ENCODE data around the gene MRPL36. TPM values are rescaled to one million over a fixed set of nuclear protein-coding genes. Genes with fewer than 3 reads are reported as not detected.

Gene MRPL36
- total RNA-seq, 3 donors from 2014 or later: 33.5 to 46.2 (median 41.6) TPM

DNA sequence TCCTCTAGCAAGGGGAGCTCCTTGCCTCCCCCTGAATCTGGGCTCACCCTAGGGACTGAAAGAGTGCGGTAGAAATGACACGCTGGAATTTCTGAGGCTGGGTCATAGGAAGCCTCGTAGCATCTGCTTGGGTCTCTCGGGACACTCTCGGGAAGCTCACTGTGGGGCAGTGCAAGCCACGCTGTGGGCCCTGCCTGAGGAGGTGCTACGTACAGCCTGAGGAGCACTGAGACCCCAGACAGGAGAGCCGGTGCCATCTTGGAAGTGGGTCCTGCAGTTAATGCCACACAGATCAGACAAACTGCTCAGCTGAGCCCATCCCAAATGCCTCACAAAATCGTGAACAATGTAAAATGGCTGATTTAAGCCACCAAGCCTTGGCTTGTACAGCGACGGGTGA lies 1.8 kb downstream of the MRPL36 start:
- no peaks in the 10 kb centered on the region for H3K27me3 ChIP-seq
- TF ChIP-seq POLR2A (IDR thresholded peaks at IDR 0.05): no peak
- TF ChIP-seq, protein P1, sequence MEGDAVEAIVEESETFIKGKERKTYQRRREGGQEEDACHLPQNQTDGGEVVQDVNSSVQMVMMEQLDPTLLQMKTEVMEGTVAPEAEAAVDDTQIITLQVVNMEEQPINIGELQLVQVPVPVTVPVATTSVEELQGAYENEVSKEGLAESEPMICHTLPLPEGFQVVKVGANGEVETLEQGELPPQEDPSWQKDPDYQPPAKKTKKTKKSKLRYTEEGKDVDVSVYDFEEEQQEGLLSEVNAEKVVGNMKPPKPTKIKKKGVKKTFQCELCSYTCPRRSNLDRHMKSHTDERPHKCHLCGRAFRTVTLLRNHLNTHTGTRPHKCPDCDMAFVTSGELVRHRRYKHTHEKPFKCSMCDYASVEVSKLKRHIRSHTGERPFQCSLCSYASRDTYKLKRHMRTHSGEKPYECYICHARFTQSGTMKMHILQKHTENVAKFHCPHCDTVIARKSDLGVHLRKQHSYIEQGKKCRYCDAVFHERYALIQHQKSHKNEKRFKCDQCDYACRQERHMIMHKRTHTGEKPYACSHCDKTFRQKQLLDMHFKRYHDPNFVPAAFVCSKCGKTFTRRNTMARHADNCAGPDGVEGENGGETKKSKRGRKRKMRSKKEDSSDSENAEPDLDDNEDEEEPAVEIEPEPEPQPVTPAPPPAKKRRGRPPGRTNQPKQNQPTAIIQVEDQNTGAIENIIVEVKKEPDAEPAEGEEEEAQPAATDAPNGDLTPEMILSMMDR (IDR thresholded peaks at IDR 0.05): no peak
- TF ChIP-seq POLR2AphosphoS5 (IDR thresholded peaks at IDR 0.05): no peak
- no peaks in the 10 kb centered on the region for H3K36me3 ChIP-seq
- no peak overlapping the region for H3K4me3 ChIP-seq
- no peaks in the 10 kb centered on the region for H3K9me3 ChIP-seq
- H3K27ac ChIP-seq: no peak overlapping the region
- peaks cover 0 to 12% of the 10 kb centered on the region in 2 donors for H3K4me1 ChIP-seq
- no peak for DNase-seq (ENCODE audit: low spot score in 2 of 2)
- intact Hi-C loops (cut with DNase I; ENCODE audit: low total_unique reads): no loop called here

DNA sequence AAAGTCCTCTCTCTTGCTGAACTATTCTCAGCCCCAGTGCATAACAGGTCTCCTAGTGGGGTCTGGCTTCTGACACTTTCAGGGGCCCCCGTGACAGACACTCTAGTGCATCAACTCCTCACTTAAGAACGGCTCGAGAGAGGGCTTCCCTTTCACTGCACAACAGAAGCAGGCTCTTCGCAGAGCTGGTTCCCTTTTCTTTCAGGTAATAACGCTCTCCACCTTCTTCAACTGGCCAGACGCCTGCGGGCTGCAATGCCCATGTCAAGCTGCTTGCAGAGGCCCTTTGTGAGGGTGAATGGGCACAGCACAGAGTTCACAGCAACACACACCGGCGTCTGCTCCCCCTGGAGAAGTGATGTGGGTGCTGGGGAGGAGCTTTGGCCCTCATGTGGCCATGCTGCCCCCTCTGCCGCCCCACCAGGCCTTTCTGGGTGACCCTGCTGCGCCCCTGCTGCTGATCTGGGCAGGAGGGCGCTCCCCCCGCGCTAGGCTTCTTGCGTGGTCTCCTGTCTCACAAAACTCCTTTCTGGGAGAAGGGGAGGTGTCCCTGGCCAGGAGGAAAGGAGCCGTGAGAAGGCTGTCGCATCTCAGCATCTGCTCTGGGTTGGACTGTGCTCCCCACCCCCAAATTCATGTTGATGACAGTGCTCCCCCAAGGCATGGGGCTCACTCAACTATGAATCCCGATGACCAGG lies 2.4 kb downstream of the MRPL36 start:
- H3K9me3 ChIP-seq: no peaks in the 10 kb centered on the region
- no peak overlapping the region for H3K4me3 ChIP-seq
- peaks cover 0 to 12% of the 10 kb centered on the region in 2 donors for H3K4me1 ChIP-seq
- TF ChIP-seq POLR2A (IDR thresholded peaks at IDR 0.05) (no peak), POLR2AphosphoS5 (IDR thresholded peaks at IDR 0.05) (no peak)
- TF ChIP-seq, protein P1 (IDR thresholded peaks at IDR 0.05): no peak
- DNase-seq (ENCODE audit: low spot score in 2 of 2): no peak
- H3K27me3 ChIP-seq: no peaks in the 10 kb centered on the region
- H3K27ac ChIP-seq: no peak overlapping the region
- intact Hi-C loops (cut with DNase I; ENCODE audit: low total_unique reads): no loop called here
- no peaks in the 10 kb centered on the region for H3K36me3 ChIP-seq

GRCh38 chr5:1796371-1797102 lies 3.1 kb downstream of the MRPL36 start:
- Histone ChIP-seq H3K9me3 (no peaks in the 10 kb centered on the region), H3K4me1 (peaks cover 0 to 12% of the 10 kb centered on the region in 2 donors), H3K36me3 (no peaks in the 10 kb centered on the region), H3K4me3 (no peak overlapping the region), H3K27me3 (no peaks in the 10 kb centered on the region), H3K27ac (no peak overlapping the region)
- TF ChIP-seq, protein P1 (IDR thresholded peaks at IDR 0.05): no peak
- no peak for TF ChIP-seq POLR2AphosphoS5 (IDR thresholded peaks at IDR 0.05)
- TF ChIP-seq POLR2A (IDR thresholded peaks at IDR 0.05): no peak
- intact Hi-C loops (cut with DNase I; ENCODE audit: low total_unique reads): no loop called here
- no peak for DNase-seq (ENCODE audit: low spot score in 2 of 2)

GRCh38 chr5:1795931-1796330 lies 3.7 kb downstream of the MRPL36 start:
- peaks cover 0 to 12% of the 10 kb centered on the region in 2 donors for H3K4me1 ChIP-seq
- H3K36me3 ChIP-seq: no peaks in the 10 kb centered on the region
- TF ChIP-seq POLR2A (IDR thresholded peaks at IDR 0.05): no peak
- no peaks in the 10 kb centered on the region for H3K9me3 ChIP-seq
- H3K4me3 ChIP-seq: no peak overlapping the region
- H3K27ac ChIP-seq: no peak overlapping the region
- intact Hi-C loops (cut with DNase I; ENCODE audit: low total_unique reads): no loop called here
- DNase-seq (ENCODE audit: low spot score in 2 of 2): no peak
- no peaks in the 10 kb centered on the region for H3K27me3 ChIP-seq

- Histone ChIP-seq H3K27ac (no peak overlapping the region), H3K9me3 (no peaks in the 10 kb centered on the region), H3K4me1 (peaks cover 0 to 12% of the 10 kb centered on the region in 2 donors), H3K36me3 (no peaks in the 10 kb centered on the region), H3K27me3 (no peaks in the 10 kb centered on the region), H3K4me3 (no peak overlapping the region)
- DNase-seq (ENCODE audit: low spot score in 2 of 2): no peak
- intact Hi-C loops (cut with DNase I; ENCODE audit: low total_unique reads): no loop called here
- TF ChIP-seq, protein P1 (IDR thresholded peaks at IDR 0.05): no peak
- no peak for TF ChIP-seq POLR2AphosphoS5 (IDR thresholded peaks at IDR 0.05)
- TF ChIP-seq POLR2A (IDR thresholded peaks at IDR 0.05): no peak
These were observed 4.1 kb downstream of the MRPL36 start for GRCh38 chr5:1795506-1795905.

Data from breast epithelium (tissue), 4 donors.